ENCODE measurements around the gene OR5AC2.

OR5AC2 gene

DNA sequence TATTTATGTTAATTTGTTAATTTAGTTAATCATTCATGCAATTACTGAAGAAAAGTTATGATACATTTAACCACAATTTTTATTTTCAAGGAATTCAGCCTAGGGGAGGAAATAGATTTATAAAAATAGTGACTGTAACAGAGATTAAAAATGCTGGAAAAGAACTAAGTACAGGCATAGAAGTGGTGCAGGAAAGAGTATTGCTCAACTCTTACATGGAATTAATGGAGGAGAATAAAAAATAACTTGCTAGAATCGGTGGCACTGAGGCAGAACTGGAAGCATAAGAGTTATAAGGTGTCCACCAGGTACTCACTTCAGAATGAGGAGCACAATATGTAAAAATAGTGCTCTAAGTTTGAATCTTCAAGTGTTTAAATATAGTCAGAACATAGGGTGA lies 13.5 kb upstream of the OR5AC2 start:
- Histone ChIP-seq H3K27ac (no peak overlapping the region), H3K36me3 (no peaks in the 10 kb centered on the region), H3K4me3 (ENCODE audit: low read depth, low read length) (no peak overlapping the region), H3K27me3 (ENCODE audit: insufficient read depth, low read depth, severe bottlenecking) (no peaks in the 10 kb centered on the region), H3K9me3 (ENCODE audit: severe bottlenecking) (no peaks in the 10 kb centered on the region)
- TF ChIP-seq, protein P1, sequence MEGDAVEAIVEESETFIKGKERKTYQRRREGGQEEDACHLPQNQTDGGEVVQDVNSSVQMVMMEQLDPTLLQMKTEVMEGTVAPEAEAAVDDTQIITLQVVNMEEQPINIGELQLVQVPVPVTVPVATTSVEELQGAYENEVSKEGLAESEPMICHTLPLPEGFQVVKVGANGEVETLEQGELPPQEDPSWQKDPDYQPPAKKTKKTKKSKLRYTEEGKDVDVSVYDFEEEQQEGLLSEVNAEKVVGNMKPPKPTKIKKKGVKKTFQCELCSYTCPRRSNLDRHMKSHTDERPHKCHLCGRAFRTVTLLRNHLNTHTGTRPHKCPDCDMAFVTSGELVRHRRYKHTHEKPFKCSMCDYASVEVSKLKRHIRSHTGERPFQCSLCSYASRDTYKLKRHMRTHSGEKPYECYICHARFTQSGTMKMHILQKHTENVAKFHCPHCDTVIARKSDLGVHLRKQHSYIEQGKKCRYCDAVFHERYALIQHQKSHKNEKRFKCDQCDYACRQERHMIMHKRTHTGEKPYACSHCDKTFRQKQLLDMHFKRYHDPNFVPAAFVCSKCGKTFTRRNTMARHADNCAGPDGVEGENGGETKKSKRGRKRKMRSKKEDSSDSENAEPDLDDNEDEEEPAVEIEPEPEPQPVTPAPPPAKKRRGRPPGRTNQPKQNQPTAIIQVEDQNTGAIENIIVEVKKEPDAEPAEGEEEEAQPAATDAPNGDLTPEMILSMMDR (IDR thresholded peaks at IDR 0.05; ENCODE audit: low read depth, low read length) = no peak
- DNase-seq = no peak

DNA sequence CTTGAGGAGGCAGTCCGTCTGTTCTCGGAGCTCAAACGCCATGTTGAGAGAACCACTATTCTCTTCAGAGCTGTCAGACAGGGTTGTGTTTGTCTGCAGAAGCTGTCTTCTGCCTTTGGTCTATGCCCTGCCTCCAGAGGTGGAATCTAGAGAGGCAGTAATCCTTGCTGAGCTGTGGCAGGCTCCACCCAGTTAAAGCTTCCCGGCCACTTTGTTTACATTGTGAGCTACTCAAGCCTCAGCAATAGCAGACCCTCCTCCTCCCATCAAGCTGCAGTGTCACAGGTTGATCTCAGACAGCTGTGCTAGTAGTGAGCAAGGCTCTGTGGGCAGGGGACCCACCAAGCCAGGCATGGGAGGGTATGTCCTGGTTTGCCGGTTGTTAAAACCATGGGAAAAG lies 8.9 kb downstream of the OR5AC2 start:
- Histone ChIP-seq H3K27ac (no peak overlapping the region), H3K9me3 (ENCODE audit: severe bottlenecking) (no peaks in the 10 kb centered on the region), H3K4me3 (ENCODE audit: low read depth, low read length) (no peak overlapping the region), H3K27me3 (ENCODE audit: insufficient read depth, low read depth, severe bottlenecking) (no peaks in the 10 kb centered on the region), H3K36me3 (no peaks in the 10 kb centered on the region)
- TF ChIP-seq, protein P1 (IDR thresholded peaks at IDR 0.05; ENCODE audit: low read depth, low read length) = no peak
- DNase-seq = no peak

DNA sequence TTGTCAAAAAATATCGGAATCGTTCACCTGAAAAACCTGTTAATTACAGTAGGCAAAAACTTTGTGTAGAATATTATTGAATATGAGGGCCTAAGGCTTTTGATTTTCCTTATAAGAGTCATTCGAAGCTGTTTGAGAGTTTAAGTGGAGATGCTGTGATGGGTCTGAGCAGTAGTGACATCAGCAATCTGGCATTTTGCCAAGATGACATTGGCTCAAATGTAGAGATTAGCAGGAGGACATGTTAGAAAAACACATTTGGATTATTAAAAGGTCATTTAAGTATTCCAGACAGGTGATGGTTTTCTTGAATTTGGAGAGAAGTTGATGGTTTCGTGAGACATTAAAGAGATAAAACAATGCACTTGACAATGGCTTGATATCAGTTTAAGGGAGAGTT lies 12.9 kb downstream of the OR5AC2 start:
- Histone ChIP-seq H3K36me3 (no peaks in the 10 kb centered on the region), H3K27ac (no peak overlapping the region), H3K27me3 (ENCODE audit: insufficient read depth, low read depth, severe bottlenecking) (no peaks in the 10 kb centered on the region), H3K9me3 (ENCODE audit: severe bottlenecking) (no peaks in the 10 kb centered on the region), H3K4me3 (ENCODE audit: low read depth, low read length) (no peak overlapping the region)
- TF ChIP-seq, protein P1 (IDR thresholded peaks at IDR 0.05; ENCODE audit: low read depth, low read length) = no peak
- no peak for DNase-seq

DNA sequence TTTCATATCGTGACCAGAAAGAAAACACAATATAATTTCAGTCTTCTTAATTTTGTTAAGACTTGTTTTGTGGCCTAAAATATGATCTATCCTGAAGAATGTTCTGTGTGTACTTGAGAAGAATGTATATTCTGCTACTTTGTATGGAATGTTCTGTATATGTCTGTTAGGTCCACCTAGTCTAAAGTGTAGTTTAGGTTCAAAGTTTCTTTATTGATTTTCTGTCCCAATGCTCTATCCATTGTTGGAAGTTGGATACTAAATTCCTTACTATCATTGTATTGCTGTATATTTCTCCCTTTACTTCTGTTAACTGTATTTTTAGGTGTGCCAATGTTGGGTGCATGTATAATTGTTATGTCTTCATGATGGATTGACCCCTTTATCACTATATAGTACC lies 21.2 kb downstream of the OR5AC2 start:
- Histone ChIP-seq H3K27ac (no peak overlapping the region), H3K27me3 (ENCODE audit: insufficient read depth, low read depth, severe bottlenecking) (peaks cover 3% of the 10 kb centered on the region), H3K4me3 (ENCODE audit: low read depth, low read length) (no peak overlapping the region), H3K9me3 (ENCODE audit: severe bottlenecking) (peaks cover 5% of the 10 kb centered on the region), H3K36me3 (no peaks in the 10 kb centered on the region)
- no peak for DNase-seq
- TF ChIP-seq, protein P1 (IDR thresholded peaks at IDR 0.05; ENCODE audit: low read depth, low read length) = no peak

DNA sequence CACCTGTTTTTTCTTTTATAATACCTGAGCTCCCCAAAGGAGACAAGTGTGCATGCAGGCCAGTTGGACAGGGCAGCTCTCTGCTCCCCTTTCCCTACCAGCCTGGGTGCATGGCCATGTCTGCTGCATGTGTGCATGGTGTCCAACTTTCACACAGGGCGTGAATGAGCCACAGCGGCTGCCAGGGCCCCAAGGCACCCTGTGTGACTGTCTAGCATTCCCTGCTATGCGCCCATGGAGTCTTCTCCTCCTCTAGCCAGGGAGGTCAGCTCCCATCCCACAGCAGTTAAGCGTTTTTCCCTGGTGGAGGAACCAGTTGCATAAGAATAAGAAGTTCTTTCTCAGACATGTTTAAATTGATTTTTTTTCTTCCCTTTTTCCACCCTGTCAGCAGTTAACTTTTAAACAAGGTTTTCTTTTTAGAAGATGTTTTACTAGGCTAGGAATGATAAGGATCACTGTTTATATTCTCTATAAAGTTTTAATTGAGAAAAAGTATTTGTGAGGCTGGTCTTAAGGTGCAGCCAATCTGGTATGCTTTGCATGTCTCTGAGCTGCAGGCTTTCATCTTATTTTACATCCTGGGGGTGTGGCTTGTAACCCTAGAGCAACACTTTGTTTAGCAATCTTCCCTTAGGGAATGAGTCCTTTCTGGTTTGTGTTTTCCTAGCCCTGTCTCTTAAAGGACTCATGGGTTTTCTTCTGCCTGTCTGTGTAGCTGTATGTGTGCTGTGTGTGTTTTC lies 23.0 kb downstream of the OR5AC2 start:
- Histone ChIP-seq H3K36me3 (no peaks in the 10 kb centered on the region), H3K9me3 (ENCODE audit: severe bottlenecking) (peaks cover 5% of the 10 kb centered on the region), H3K27me3 (ENCODE audit: insufficient read depth, low read depth, severe bottlenecking) (peaks cover 3% of the 10 kb centered on the region), H3K27ac (no peak overlapping the region), H3K4me3 (ENCODE audit: low read depth, low read length) (no peak overlapping the region)
- TF ChIP-seq, protein P1 (IDR thresholded peaks at IDR 0.05; ENCODE audit: low read depth, low read length) = no peak
- DNase-seq = no peak

DNA sequence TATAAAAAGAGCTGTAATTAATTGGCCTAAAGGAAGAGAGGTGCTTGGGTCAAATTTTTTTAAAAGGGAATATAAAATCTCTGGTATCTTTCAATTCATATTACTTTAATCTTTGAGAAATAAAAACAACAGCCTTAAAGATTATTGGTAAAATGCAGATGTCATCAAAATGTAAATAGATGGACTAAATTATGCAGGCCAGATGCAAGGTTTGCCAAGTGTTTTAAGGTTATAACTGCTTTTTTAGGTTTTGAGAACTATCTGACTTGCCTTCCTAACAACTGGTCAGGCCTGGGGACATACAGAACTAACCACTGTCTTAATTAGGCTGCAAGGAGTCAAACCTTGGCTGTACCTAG lies 23.6 kb downstream of the OR5AC2 start:
- TF ChIP-seq, protein P1 (IDR thresholded peaks at IDR 0.05; ENCODE audit: low read depth, low read length) = no peak
- no peak for DNase-seq
- Histone ChIP-seq H3K36me3 (no peaks in the 10 kb centered on the region), H3K9me3 (ENCODE audit: severe bottlenecking) (peaks cover 5% of the 10 kb centered on the region), H3K4me3 (ENCODE audit: low read depth, low read length) (no peak overlapping the region), H3K27ac (no peak overlapping the region), H3K27me3 (ENCODE audit: insufficient read depth, low read depth, severe bottlenecking) (peaks cover 3% of the 10 kb centered on the region)
